Measurements from ENCODE around the gene PXDN. TPM values are rescaled to one million over a fixed set of nuclear protein-coding genes. Genes with fewer than 3 reads are reported as not detected.
"Not testable (repeated sequence)": the region's sequence is repeated elsewhere in the genome, so short reads cannot be mapped to it uniquely, and the experiment has no call there.

The PXDN gene
- total RNA-seq, 4 donors from 2014 or later, result 0.72 to 10.9 (median 5.9) TPM

DNA sequence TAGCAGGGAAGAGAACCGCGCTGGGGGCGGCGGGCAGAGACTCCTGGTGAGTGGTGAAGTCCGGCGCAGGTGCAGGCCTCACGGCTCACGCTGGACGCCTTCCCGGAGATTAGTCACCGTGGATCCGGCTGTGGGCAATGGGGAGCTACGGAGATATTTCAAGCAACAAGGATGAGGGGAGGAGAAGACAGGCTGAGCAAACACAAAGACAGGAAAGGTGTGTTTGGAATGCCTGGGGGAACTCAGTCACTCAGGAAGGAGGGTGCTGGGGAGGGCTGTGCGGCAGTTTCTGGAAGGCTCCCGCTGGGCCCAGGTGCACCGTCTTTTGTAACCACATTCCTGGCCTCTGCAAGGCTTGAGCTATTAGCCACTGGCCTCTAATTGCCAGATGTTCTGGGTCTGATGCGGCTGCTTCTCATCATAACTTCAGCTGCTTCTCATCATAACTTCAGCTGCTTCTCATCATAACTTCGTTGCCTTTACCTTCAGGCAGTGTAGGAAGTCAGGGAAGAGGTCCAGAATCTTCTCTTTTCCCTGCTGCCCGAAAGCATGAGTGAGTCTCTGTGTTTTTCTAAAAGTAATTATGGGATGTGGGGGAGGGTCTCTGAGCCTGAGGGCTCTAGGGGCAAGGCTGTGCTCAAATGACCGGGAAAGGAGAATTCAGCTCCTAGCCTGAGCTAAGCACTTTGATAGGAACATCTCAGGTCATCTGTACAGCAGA lies 118.9 kb downstream of the PXDN start:
- Histone ChIP-seq H3K4me1 (peaks cover 0 to 35% (median 18%) of the 10 kb centered on the region in 3 donors), H3K27ac (peak overlapping the region in 1 of 4 donors; percentile 8), H3K4me3 (no peak overlapping the region), H3K27me3 (no peaks in the 10 kb centered on the region), H3K36me3 (no peaks in the 10 kb centered on the region), H3K9me3 (peaks cover 0 to 5% (median 0%) of the 10 kb centered on the region in 3 donors)
- no peak for DNase-seq
- no peak for TF ChIP-seq CTCF (IDR thresholded peaks at IDR 0.05)
- 27 to 41% methylated on average over 18 to 20 of the region's 20 CpGs for WGBS, 2 donors
- intact Hi-C loops (cut with DNase I), result no loop called here

GRCh38 chr2:1623906-1624445 lies 120.3 kb downstream of the PXDN start:
- no peak for TF ChIP-seq POLR2A (IDR thresholded peaks at IDR 0.05)
- TF ChIP-seq CTCF (IDR thresholded peaks at IDR 0.05), result no peak
- DNase-seq, result no peak
- Histone ChIP-seq H3K4me1 (peaks cover 0 to 27% (median 13%) of the 10 kb centered on the region in 3 donors), H3K27ac (no peak overlapping the region), H3K9me3 (no peaks in the 10 kb centered on the region), H3K36me3 (no peaks in the 10 kb centered on the region), H3K27me3 (no peaks in the 10 kb centered on the region), H3K4me3 (no peak overlapping the region)
- 91 to 95% methylated on average over 11 to 14 of the region's 16 CpGs for WGBS, 2 donors
- intact Hi-C loops (cut with DNase I), result no loop called here

DNA sequence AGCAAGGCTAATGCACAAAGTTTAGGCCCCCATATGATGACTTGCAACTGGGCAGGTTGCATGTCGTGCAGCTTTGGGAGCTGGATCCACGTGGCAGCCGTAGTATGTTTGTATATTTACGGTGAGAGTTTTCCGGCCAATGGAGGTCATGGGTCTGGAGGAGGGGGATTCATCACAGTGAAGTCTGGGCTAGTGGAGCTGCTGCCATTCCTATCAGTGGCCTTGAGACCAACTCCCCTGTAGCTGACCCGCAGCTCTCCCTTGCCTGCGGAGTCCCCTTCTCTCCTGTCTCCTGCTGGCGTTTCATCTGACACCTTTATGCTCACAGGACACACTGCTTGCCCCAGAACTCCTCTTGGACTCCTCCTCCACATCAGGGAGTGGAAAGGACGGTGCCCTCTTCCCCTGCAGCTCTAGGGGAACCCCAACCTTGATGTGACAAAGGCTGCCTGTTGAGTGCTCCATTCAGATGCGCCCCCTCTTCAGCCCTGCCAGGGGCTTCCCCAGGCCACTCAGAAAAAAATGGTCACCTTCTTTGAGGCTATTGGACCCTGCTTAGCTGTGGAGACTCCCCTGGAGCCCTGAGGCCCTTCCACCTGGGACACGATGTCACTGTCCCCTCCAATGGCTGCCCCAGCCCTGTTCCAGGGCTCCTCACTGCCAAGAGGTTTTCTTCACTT lies 121.7 kb downstream of the PXDN start:
- DNase-seq, result no peak
- WGBS, 2 donors, result 71 to 72% methylated on average over 5 to 11 of the region's 11 CpGs
- no peak overlapping the region for H3K4me3 ChIP-seq
- H3K27ac ChIP-seq, result no peak overlapping the region
- no peaks in the 10 kb centered on the region for H3K9me3 ChIP-seq
- TF ChIP-seq POLR2A (IDR thresholded peaks at IDR 0.05), result no peak
- TF ChIP-seq CTCF (IDR thresholded peaks at IDR 0.05), result no peak
- peaks cover 0 to 19% (median 9%) of the 10 kb centered on the region in 3 donors for H3K4me1 ChIP-seq
- no peaks in the 10 kb centered on the region for H3K27me3 ChIP-seq
- intact Hi-C loops (cut with DNase I), result no loop called here
- no peaks in the 10 kb centered on the region for H3K36me3 ChIP-seq

DNA sequence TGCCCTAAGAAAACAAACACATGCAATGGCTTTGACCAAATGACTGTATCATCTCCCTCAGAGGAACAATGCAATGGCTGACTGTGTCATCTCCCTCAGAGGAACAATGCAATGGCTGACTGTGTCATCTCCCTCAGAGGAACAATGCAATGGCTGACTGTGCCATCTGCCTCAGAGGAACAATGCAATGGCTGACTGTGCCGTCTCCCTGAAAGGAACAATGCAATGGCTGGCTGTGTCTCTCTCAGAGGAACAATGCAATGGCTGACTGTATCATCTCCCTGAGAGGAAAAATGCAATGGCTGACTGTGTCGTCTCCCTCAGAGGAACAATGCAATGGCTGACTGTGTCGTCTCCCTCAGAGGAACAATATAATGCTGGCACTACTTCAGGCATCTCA lies 122.3 kb downstream of the PXDN start:
- intact Hi-C loops (cut with DNase I), result not testable (repeated sequence)

DNA sequence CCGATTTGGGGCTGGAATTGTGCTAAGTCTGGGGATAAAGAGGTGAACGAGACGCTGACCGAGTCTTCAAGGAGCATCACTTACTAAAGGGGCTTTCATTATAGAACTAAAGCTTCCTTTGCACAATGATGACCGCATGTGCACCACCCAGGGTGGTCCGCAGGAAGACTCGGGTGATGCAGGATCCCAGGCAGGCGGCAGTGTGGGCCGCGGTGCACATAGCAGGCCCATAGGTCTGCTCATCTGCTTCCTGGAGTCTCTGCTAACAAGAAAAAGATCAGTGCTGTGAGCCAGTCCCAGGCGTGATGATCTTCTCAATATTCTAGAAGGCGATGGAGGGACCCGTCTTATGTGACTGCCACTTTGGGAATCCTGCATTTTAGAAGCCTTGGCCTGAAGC lies 122.8 kb downstream of the PXDN start:
- TF ChIP-seq CTCF (IDR thresholded peaks at IDR 0.05) (no peak), POLR2A (IDR thresholded peaks at IDR 0.05) (no peak)
- H3K36me3 ChIP-seq, result no peaks in the 10 kb centered on the region
- H3K4me1 ChIP-seq, result peaks cover 0 to 18% (median 9%) of the 10 kb centered on the region in 3 donors
- DNase-seq, result no peak
- WGBS, 2 donors, result 98 to 99% methylated on average over 10 to 11 of the region's 13 CpGs
- intact Hi-C loops (cut with DNase I), result no loop called here
- no peaks in the 10 kb centered on the region for H3K9me3 ChIP-seq
- no peak overlapping the region for H3K27ac ChIP-seq
- H3K4me3 ChIP-seq, result no peak overlapping the region
- H3K27me3 ChIP-seq, result no peaks in the 10 kb centered on the region

More for the DNA sequence above, 122.3 kb downstream of the PXDN start:
- H3K4me3 ChIP-seq, H3K9me3 ChIP-seq, H3K27ac ChIP-seq, DNase-seq, H3K36me3 ChIP-seq, H3K27me3 ChIP-seq: not testable (repeated sequence)
- WGBS, 2 donors, result 53% methylated on average over 2 of the region's 3 CpGs; no CpG with 5 or more reads in 1 of the 2 donors
- peaks cover 0 to 19% (median 9%) of the 10 kb centered on the region in 3 donors for H3K4me1 ChIP-seq

All from esophagus squamous epithelium (tissue), 5 donors.